ENCODE results near the gene STK35.

The STK35 gene

DNA sequence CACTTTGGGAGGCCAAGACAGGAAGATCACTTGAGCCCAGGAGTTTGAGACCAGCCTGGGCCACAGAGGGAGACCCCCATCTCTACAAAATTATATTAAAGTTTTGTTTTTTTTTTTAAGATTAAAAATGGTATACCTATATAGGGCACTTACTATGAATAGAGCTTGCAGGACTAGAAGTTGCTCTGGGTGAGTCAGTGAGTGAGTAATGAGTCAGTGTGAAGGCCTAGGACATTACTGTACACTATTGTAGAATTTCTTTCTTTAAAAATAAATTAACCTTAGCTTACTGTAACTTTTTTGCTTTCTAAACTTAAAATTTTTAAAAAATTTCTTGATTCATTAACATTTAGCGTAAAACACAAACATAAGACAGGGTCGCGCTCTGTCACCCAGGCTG is 29.7 kb downstream of the STK35 start:
- Histone ChIP-seq H3F3A (ENCODE audit: control insufficient read depth, insufficient read depth) (no peaks in the 10 kb centered on the region), H3K4me2 (ENCODE audit: low read length) (no peak overlapping the region), H3K27me3 (ENCODE audit: control insufficient read depth, low read length) (no peaks in the 10 kb centered on the region), H3K9me2 (replicated peaks; ENCODE audit: control insufficient read depth, low read length) (no peaks in the 10 kb centered on the region), H3K79me2 (ENCODE audit: control insufficient read depth, low read length) (peaks cover 73% of the 10 kb centered on the region), H3K36me3 (ENCODE audit: control insufficient read depth, low read length) (peaks cover 3% of the 10 kb centered on the region), H3K27ac (ENCODE audit: low read depth, low read length) (no peak overlapping the region), H3K4me3 (ENCODE audit: low read length) (no peak overlapping the region), H4K20me1 (ENCODE audit: control insufficient read depth, insufficient read depth, low read depth, low read length) (peaks cover 19% of the 10 kb centered on the region; the same call in 1 of the 2 replicates), H3K9me3 (ENCODE audit: control insufficient read depth, insufficient read depth, low read length) (no peaks in the 10 kb centered on the region), H3K4me1 (ENCODE audit: control insufficient read depth, low read length) (no peaks in the 10 kb centered on the region)
- no peak for TF ChIP-seq EZH2phosphoT487 (IDR thresholded peaks at IDR 0.05; ENCODE audit: borderline replicate concordance, low read length)
- TF ChIP-seq, protein P1, sequence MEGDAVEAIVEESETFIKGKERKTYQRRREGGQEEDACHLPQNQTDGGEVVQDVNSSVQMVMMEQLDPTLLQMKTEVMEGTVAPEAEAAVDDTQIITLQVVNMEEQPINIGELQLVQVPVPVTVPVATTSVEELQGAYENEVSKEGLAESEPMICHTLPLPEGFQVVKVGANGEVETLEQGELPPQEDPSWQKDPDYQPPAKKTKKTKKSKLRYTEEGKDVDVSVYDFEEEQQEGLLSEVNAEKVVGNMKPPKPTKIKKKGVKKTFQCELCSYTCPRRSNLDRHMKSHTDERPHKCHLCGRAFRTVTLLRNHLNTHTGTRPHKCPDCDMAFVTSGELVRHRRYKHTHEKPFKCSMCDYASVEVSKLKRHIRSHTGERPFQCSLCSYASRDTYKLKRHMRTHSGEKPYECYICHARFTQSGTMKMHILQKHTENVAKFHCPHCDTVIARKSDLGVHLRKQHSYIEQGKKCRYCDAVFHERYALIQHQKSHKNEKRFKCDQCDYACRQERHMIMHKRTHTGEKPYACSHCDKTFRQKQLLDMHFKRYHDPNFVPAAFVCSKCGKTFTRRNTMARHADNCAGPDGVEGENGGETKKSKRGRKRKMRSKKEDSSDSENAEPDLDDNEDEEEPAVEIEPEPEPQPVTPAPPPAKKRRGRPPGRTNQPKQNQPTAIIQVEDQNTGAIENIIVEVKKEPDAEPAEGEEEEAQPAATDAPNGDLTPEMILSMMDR (IDR thresholded peaks at IDR 0.05; ENCODE audit: low read depth, low read length, poor library complexity, severe bottlenecking): no peak

DNA sequence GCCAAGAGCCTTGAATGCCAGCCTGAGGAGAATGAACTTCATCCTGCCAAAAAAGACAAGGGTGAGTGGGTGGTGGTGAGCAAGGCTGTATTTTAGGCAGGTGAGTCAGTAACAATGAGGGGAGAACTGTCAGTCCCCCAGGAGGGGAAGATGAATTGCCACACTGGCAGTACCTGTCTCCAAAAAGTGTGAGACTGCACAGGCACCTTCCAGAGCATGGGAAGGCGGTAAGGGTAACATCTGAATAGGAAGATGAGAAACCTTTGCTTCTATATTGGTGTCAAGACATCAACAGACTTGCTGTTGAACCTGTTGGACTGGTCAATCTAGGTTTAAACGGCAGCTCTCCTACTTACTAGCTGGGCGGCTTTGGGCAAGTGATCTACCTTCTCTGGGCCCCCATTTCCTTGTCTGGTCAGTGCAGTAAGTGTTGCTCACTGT is 30.9 kb downstream of the STK35 start:
- Histone ChIP-seq H3K4me2 (ENCODE audit: low read length) (no peak overlapping the region), H3K36me3 (ENCODE audit: control insufficient read depth, low read length) (peaks cover 3% of the 10 kb centered on the region; the same call in 1 of the 2 replicates), H3K9me3 (ENCODE audit: control insufficient read depth, insufficient read depth, low read length) (no peaks in the 10 kb centered on the region), H4K20me1 (ENCODE audit: control insufficient read depth, insufficient read depth, low read depth, low read length) (peaks cover 19% of the 10 kb centered on the region; the same call in 1 of the 2 replicates), H3K4me1 (ENCODE audit: control insufficient read depth, low read length) (no peaks in the 10 kb centered on the region), H3K27ac (ENCODE audit: low read depth, low read length) (no peak overlapping the region), H3K79me2 (ENCODE audit: control insufficient read depth, low read length) (peaks cover 69% of the 10 kb centered on the region), H3K4me3 (ENCODE audit: low read length) (no peak overlapping the region), H3F3A (ENCODE audit: control insufficient read depth, insufficient read depth) (no peaks in the 10 kb centered on the region), H3K9me2 (replicated peaks; ENCODE audit: control insufficient read depth, low read length) (no peaks in the 10 kb centered on the region), H3K27me3 (ENCODE audit: control insufficient read depth, low read length) (no peaks in the 10 kb centered on the region)
- TF ChIP-seq, protein P1 (IDR thresholded peaks at IDR 0.05; ENCODE audit: low read depth, low read length, poor library complexity, severe bottlenecking): no peak

DNA sequence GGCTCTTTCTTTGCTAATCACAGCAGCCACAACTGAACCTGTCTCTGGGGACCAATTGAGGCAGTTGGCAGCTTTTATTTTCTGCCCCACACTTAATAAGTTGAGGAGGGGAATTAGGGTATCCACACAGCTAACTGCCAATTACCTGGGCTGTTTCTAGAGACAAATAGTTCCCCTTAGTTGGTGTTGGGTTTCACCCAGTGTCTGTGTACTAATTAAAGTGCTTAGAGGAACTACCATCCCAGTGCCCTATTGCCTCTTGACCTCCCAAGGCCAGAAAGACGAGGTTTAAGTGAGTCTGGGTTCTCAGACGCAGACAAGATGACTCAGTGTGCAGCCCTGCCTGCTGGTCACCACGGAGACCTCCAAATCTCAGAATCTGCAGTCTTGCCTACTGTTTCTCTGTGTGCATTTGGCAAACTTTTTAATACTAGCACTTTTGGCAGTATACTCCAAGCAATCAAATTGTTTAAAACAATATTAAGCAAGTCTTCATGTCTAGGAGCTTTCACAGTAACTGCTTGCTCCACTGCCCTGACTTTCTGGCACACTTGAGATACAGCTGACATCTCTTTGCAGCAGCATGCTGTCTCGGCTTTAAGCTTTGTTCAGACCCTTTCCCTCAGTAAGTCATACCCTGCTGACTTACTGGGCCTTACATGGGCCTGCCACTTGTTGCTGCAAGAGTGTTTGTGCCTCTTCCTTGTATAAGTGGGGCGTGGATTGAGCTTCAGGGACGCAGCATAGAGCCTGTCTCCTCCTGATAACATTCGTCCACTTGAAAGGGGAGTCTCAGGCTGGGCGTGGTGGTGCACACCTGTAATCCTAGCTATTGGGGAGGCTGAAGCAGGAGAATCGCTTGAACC is 31.9 kb downstream of the STK35 start:
- no peaks in the 10 kb centered on the region for H3F3A ChIP-seq (ENCODE audit: control insufficient read depth, insufficient read depth)
- no peak overlapping the region for H3K27ac ChIP-seq (ENCODE audit: low read depth, low read length)
- H3K4me2 ChIP-seq (ENCODE audit: low read length): no peak overlapping the region
- H3K4me1 ChIP-seq (ENCODE audit: control insufficient read depth, low read length): no peaks in the 10 kb centered on the region
- peaks cover 19% of the 10 kb centered on the region; the same call in 1 of the 2 replicates for H4K20me1 ChIP-seq (ENCODE audit: control insufficient read depth, insufficient read depth, low read depth, low read length)
- peaks cover 62% of the 10 kb centered on the region for H3K79me2 ChIP-seq (ENCODE audit: control insufficient read depth, low read length)
- no peak overlapping the region for H3K4me3 ChIP-seq (ENCODE audit: low read length)
- H3K9me3 ChIP-seq (ENCODE audit: control insufficient read depth, insufficient read depth, low read length): no peaks in the 10 kb centered on the region
- H3K9me2 ChIP-seq (replicated peaks; ENCODE audit: control insufficient read depth, low read length): no peaks in the 10 kb centered on the region
- no peaks in the 10 kb centered on the region for H3K27me3 ChIP-seq (ENCODE audit: control insufficient read depth, low read length)
- TF ChIP-seq EZH2phosphoT487 (IDR thresholded peaks at IDR 0.05; ENCODE audit: borderline replicate concordance, low read length): no peak
- TF ChIP-seq, protein P1 (IDR thresholded peaks at IDR 0.05; ENCODE audit: low read depth, low read length, poor library complexity, severe bottlenecking): no peak
- H3K36me3 ChIP-seq (ENCODE audit: control insufficient read depth, low read length): peaks cover 3% of the 10 kb centered on the region; the same call in 1 of the 2 replicates
